GM08714 (cell line): Measurements from ENCODE around the gene MTHFS.

Source experiments
- H3K4me3 ChIP-seq: fragments of 200-500 bp; sonication (Bioruptor generic); 2 replicates; pipeline ENCODE4 v1.5.1; 2014; ENCODE audit warnings: mild to moderate bottlenecking, low read length, inconsistent platforms
- ZNF274 ChIP-seq: IDR thresholded peaks from 2 replicates; pipeline ENCODE4 v1.6.1; 2012; ENCODE audit warnings: mild to moderate bottlenecking, low read depth, low read length

Gene MTHFS

GRCh38 chr15:79872358-79873017 is 24.3 kb downstream of the MTHFS start:
- no peak overlapping the region for H3K4me3 ChIP-seq
- no peak for TF ChIP-seq ZNF274

DNA sequence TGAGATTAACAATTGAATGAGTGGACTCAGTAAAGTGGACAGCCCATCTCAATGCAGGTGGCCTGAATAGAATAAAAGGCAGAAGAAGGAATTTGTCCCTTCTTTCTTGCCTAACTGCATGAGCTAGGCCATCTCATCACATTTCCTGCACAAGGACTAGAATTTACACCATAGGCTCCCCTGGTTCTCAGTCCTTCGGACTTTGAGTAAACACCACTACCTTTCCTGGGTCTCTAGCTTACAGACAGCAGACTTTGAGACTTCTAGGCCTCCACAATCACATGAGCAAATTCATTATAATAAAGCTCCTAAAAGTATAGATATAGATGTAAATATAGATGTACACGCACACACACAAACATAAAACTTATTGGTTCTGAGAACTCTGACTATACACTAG is 28.3 kb downstream of the MTHFS start:
- TF ChIP-seq ZNF274 = no peak
- H3K4me3 ChIP-seq = no peak overlapping the region

DNA sequence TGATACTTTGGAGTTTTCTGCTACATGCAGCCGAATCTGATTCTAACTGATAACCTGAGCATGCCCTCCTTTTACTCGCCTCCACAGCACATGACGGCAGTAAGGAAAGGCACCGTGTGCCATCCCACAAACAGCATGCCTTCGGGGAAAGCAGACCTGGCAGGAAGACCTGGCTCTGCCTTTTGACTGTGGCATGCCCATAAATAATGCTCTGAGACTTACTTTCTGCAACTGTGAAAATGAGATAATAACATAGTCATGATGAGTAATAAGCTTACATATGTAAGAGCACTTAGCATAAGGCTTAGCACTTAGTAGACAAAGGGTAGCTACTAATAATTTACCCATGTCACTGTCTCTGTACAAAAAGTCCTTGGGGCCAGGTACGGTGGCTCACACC is 32.9 kb downstream of the MTHFS start:
- no peak overlapping the region for H3K4me3 ChIP-seq
- no peak for TF ChIP-seq ZNF274

DNA sequence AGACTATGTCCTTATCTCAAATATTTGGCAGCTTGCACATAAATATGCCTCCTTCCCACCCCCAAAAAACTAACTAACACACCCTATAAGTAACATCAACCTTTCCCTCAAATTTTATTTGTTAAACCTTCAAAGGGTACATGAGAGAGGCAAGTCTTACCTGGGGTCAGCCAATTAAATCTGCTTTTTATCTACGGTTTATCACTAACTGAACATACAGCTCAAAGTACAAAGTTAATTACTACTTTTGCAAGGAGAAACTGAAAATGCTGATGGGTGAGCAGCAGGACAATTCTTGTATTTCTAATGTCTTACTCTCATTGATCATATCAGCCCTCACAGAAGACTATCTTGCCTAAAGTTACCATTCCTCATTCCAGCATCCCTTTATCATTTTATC is 34.6 kb downstream of the MTHFS start:
- no peak for TF ChIP-seq ZNF274
- no peak overlapping the region for H3K4me3 ChIP-seq

- no peak for TF ChIP-seq ZNF274
- no peak overlapping the region for H3K4me3 ChIP-seq
These were observed 36.2 kb downstream of the MTHFS start for GRCh38 chr15:79860661-79861060.

- H3K4me3 ChIP-seq = no peak overlapping the region
- no peak for TF ChIP-seq ZNF274
These were observed 38.3 kb downstream of the MTHFS start for GRCh38 chr15:79858469-79858868.

GRCh38 chr15:79853492-79854328 is 43.1 kb downstream of the MTHFS start:
- no peak for TF ChIP-seq ZNF274
- no peak overlapping the region for H3K4me3 ChIP-seq

- no peak for TF ChIP-seq ZNF274
- H3K4me3 ChIP-seq = no peak overlapping the region
These were observed 47.0 kb downstream of the MTHFS start for GRCh38 chr15:79849789-79850188.

GRCh38 chr15:79846539-79846938 is 50.3 kb downstream of the MTHFS start:
- H3K4me3 ChIP-seq = no peak overlapping the region
- TF ChIP-seq ZNF274 = no peak

DNA sequence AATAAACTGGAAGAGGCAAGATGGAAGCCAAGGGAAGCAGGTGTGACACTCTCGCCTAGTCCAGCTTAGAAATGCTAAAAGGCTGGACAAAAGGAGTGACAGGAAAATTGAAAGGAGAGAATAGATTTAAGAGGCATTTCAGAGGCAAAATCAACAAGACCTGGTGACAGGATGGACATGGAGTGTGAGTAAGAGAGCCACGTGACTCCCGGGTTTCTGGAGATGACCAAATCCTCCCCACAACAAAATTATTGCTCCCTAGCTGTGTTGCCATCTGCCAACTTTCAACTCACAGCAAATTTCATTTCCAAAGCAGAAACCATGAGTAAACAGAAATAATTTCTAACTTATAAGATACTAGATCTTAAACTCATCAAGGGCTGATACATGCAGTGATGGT is 52.6 kb downstream of the MTHFS start:
- no peak for TF ChIP-seq ZNF274
- no peak overlapping the region for H3K4me3 ChIP-seq

DNA sequence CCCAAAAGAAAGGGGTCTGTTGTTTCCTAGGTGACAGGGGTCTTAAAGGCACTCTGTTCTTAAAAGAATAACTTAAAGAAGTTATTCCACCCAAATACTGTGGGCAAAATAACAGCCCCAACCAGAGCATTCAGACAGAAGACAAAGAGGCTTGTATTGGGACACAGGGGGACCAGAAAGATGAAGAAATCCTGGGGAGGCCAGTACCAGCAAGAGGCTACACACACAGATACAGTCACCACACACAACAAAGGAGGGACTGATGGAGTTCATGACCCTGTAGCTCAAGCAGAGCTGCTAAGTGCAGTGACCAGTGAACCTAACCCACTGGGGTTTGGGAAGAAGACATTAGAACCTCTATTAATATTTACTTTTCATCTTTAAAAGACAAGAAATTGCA is 59.0 kb downstream of the MTHFS start:
- no peak for TF ChIP-seq ZNF274
- H3K4me3 ChIP-seq = no peak overlapping the region

DNA sequence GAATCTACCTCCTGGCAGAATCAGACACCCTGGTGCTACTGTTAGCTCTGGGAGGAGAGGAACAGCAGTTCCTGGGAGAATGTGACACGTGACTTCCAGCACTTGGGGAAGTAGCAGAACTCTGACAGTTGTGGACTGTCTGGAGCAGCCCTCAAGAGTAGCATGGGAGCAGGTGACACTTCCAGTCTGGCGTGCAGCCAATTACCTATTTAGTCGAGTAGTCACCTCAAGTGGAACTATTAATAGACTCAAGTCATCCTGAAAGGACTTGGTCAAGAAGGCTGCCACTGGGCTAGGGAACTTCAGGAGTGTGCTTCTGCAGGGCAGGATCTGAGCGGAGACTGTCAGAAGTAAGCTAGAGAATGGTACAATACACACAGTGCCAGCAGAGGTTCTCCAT is 62.3 kb downstream of the MTHFS start:
- TF ChIP-seq ZNF274 = no peak
- H3K4me3 ChIP-seq = no peak overlapping the region

GRCh38 chr15:79832367-79833120 is 64.3 kb downstream of the MTHFS start:
- TF ChIP-seq ZNF274 = no peak
- H3K4me3 ChIP-seq = no peak overlapping the region

DNA sequence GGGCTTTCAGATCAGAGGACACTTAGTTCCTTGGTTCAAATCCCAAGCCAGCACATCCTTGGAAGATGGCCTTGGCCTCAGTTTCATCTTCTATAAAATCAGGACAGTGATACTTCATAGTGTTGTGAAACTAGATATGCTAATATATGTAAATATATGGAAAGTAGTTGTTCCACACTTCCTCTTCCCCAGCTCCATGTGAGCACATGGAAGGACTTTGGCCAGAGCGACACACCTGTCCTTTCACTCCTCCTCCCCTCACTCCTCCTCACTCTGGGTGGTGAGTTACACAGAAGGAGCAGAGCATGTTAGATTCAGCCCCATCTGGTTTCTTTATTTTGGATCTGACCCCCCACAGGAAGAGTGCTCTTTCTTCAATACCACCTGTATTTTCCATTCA is 65.2 kb downstream of the MTHFS start:
- no peak for TF ChIP-seq ZNF274

GRCh38 chr15:79829950-79830349 is 66.9 kb downstream of the MTHFS start:
- no peak overlapping the region for H3K4me3 ChIP-seq
- no peak for TF ChIP-seq ZNF274

More for the DNA sequence above, 65.2 kb downstream of the MTHFS start:
- no peak overlapping the region for H3K4me3 ChIP-seq

DNA sequence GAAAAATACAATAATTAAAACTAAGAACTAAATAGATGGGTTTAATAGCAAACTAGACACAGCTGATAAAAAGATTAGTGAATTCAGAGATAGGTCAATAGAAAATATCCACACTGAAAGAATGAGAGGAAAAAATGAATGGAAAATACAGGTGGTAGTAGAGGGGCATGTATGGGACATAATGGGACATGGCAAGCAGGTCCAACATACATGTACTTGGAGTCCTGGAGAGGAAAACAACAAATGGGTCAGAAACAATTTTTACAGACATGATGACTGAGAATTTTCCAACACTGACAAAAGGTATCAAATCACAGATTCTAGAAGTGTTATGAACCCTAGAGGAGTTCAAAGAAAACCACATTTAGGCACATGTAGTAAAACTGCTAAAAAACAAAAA is 68.4 kb downstream of the MTHFS start:
- H3K4me3 ChIP-seq = no peak overlapping the region
- TF ChIP-seq ZNF274 = no peak
